Neural progenitor cell (in vitro differentiated cells): ENCODE measurements around the gene SCFD2. TPM values are rescaled to one million over a fixed set of nuclear protein-coding genes. Genes with fewer than 3 reads are reported as not detected.

Source experiments
- DNase-seq: peaks from one replicate; pipeline ENCODE4 v3.0.0-alpha.2; 2016; ENCODE audit warnings: low spot score
- H2AFZ ChIP-seq: fragments of 200-600 bp; sonication (generic); replicated peaks from 2 replicates; pipeline ENCODE4 v1.6.1; 2016; ENCODE audit warnings: antibody characterized with exemption
- H3F3A ChIP-seq: fragments of 200-600 bp; sonication (generic); 2 replicates; pipeline ENCODE4 v1.6.1; 2016; ENCODE audit warnings: antibody characterized with exemption, low read depth
- H3K27ac ChIP-seq: fragments of 200-600 bp; sonication (generic); 2 replicates; pipeline ENCODE4 v1.5.1; 2016; ENCODE audit warnings: mild to moderate bottlenecking
- H3K27me3 ChIP-seq: fragments of 200-600 bp; sonication (generic); 2 replicates; pipeline ENCODE4 v1.6.1; 2016; ENCODE audit warnings: mild to moderate bottlenecking, moderate library complexity
- H3K36me3 ChIP-seq: fragments of 200-600 bp; sonication (generic); 2 replicates; pipeline ENCODE4 v1.5.1; 2016
- H3K4me1 ChIP-seq: fragments of 200-600 bp; sonication (generic); 2 replicates; pipeline ENCODE4 v1.6.1; 2016; ENCODE audit warnings: mixed run types
- H3K4me2 ChIP-seq: fragments of 200-600 bp; sonication (generic); 2 replicates; pipeline ENCODE4 v1.6.1; 2016
- H3K4me3 ChIP-seq: fragments of 200-600 bp; sonication (generic); 2 replicates; pipeline ENCODE4 v1.5.1; 2016
- H3K79me2 ChIP-seq: fragments of 200-600 bp; sonication (generic); 2 replicates; pipeline ENCODE4 v1.6.1; 2016; ENCODE audit warnings: low read depth
- H3K9ac ChIP-seq: fragments of 200-600 bp; sonication (generic); 2 replicates; pipeline ENCODE4 v1.6.1; 2016
- H3K9me3 ChIP-seq: fragments of 200-600 bp; sonication (generic); 2 replicates; pipeline ENCODE4 v1.5.1; 2016; ENCODE audit warnings: low read depth
- H4K20me1 ChIP-seq: fragments of 200-600 bp; sonication (generic); 2 replicates; pipeline ENCODE4 v1.6.1; 2016; ENCODE audit warnings: low read depth
- H3K27ac Mint-ChIP-seq: 3 replicates; pipeline ENCODE4 v1.8.0; 2021; ENCODE audit warnings: mixed read lengths
- H3K27me3 Mint-ChIP-seq: 2 replicates; pipeline ENCODE4 v1.8.0; 2022; ENCODE audit warnings: low read depth, mild to moderate bottlenecking, inconsistent platforms, moderate library complexity, mixed read lengths; ENCODE audit not compliant: insufficient read depth
- H3K36me3 Mint-ChIP-seq: 3 replicates; pipeline ENCODE4 v1.8.0; 2021; ENCODE audit warnings: mixed read lengths
- H3K4me1 Mint-ChIP-seq: 3 replicates; pipeline ENCODE4 v1.8.0; 2021; ENCODE audit warnings: mixed read lengths
- H3K4me3 Mint-ChIP-seq: 3 replicates; pipeline ENCODE4 v1.8.0; 2021; ENCODE audit warnings: mild to moderate bottlenecking, moderate library complexity, mixed read lengths
- H3K9me3 Mint-ChIP-seq: 3 replicates; pipeline ENCODE4 v1.8.0; 2020; ENCODE audit warnings: mixed read lengths
- EZH2 ChIP-seq: fragments of 200-600 bp; sonication (generic); IDR thresholded peaks from 2 replicates; pipeline ENCODE4 v1.6.1; 2017; ENCODE audit warnings: antibody characterized with exemption, mild to moderate bottlenecking, moderate library complexity
- EZH2phosphoT487 ChIP-seq: fragments of 200-600 bp; sonication (generic); IDR thresholded peaks from 2 replicates; pipeline ENCODE4 v1.6.1; 2017; ENCODE audit warnings: antibody characterized with exemption
- total RNA-seq: library from RNA; depleted of rRNA; stranded (reverse); fragments of >200 nt; gene quantifications from 2 replicates; pipeline ENCODE4 v1.2.3, GENCODE V29; 2015; ENCODE audit warnings: low replicate concordance
- TF ChIP-seq, protein P1 (sequence below): fragments of 200-600 bp; sonication (generic); IDR thresholded peaks from 2 replicates; pipeline ENCODE4 v1.5.1; 2017; ENCODE audit warnings: antibody characterized with exemption, mild to moderate bottlenecking

The SCFD2 gene
- total RNA-seq, 1 donor from 2014 or later = 4.8 TPM

DNA sequence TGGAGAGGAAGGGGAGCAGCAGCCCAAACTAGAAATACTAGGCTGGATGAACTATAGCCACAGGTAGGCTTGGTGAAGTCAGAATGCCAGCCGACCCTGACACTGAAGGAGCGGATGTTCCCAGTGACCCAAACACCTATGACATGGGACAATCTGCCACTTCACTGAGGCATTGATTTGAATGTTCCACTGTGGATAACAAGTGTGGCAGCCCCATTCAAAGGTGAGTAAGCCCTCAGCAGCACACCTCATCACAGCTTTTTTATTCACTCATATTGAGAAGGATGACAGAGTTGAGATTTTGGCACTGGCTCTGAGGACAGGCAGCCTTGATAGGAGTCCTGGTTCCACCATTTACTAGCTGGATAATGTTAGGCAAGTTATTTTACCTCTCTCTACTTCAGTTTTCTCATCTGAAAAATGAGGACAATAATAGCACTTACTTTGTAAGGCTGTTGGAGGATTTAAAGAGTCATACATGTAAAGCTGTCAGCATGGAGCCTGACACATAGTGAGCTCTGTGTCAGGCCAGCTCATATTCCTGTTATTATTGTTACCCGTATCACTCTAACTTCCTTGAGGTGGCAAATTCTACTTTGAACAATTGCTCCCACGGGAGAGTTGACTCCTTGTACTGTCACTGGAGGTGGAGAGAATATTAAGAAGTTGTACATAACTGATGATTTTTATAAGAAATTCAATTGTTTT is 389.2 kb downstream of the SCFD2 start:
- DNase-seq = no peak
- Histone ChIP-seq H3K36me3 (no peaks in the 10 kb centered on the region), H4K20me1 (no peaks in the 10 kb centered on the region)

DNA sequence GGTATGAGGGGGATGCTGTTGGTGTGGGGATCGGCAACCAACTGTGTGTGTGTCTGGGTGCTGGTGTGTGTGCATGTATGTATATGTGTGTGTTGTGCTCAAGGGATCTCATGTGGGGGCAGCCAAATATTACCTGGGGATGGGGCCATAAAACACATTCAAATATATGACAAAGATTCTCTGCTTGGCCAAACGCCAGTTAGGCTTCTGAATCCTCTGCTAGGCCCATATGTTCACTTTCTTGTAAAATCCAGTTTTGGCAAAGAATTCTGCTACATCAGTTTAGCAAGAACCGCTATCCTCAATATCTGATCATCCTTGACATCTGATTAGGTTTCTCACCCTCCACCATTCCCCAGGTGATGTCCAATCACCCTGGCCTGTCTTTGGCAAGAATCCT is 397.2 kb downstream of the SCFD2 start:
- Histone ChIP-seq H3K36me3 (no peaks in the 10 kb centered on the region), H3K27ac (no peak overlapping the region), H2AFZ (no peak overlapping the region), H3K27me3 (no peaks in the 10 kb centered on the region), H3K4me2 (no peak overlapping the region), H3K79me2 (no peaks in the 10 kb centered on the region), H4K20me1 (no peaks in the 10 kb centered on the region), H3F3A (no peaks in the 10 kb centered on the region), H3K9me3 (no peaks in the 10 kb centered on the region), H3K4me3 (no peak overlapping the region), H3K4me1 (no peaks in the 10 kb centered on the region), H3K9ac (no peak overlapping the region)
- no peak overlapping the region for H3K4me3 Mint-ChIP-seq
- no peak overlapping the region for H3K27ac Mint-ChIP-seq
- H3K27me3 Mint-ChIP-seq = no peaks in the 10 kb centered on the region
- H3K4me1 Mint-ChIP-seq = no peaks in the 10 kb centered on the region
- H3K36me3 Mint-ChIP-seq = no peaks in the 10 kb centered on the region
- H3K9me3 Mint-ChIP-seq = peaks cover 17% of the 10 kb centered on the region
- TF ChIP-seq, protein P1, sequence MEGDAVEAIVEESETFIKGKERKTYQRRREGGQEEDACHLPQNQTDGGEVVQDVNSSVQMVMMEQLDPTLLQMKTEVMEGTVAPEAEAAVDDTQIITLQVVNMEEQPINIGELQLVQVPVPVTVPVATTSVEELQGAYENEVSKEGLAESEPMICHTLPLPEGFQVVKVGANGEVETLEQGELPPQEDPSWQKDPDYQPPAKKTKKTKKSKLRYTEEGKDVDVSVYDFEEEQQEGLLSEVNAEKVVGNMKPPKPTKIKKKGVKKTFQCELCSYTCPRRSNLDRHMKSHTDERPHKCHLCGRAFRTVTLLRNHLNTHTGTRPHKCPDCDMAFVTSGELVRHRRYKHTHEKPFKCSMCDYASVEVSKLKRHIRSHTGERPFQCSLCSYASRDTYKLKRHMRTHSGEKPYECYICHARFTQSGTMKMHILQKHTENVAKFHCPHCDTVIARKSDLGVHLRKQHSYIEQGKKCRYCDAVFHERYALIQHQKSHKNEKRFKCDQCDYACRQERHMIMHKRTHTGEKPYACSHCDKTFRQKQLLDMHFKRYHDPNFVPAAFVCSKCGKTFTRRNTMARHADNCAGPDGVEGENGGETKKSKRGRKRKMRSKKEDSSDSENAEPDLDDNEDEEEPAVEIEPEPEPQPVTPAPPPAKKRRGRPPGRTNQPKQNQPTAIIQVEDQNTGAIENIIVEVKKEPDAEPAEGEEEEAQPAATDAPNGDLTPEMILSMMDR = no peak
- no peak for TF ChIP-seq EZH2phosphoT487
- no peak for TF ChIP-seq EZH2
- no peak for DNase-seq

More for the DNA sequence above, 389.2 kb downstream of the SCFD2 start:
- Histone ChIP-seq H3K4me1 (no peaks in the 10 kb centered on the region), H3K9ac (no peak overlapping the region), H2AFZ (no peak overlapping the region), H3K4me2 (no peak overlapping the region), H3K27me3 (no peaks in the 10 kb centered on the region), H3K9me3 (no peaks in the 10 kb centered on the region), H3K27ac (no peak overlapping the region), H3F3A (no peaks in the 10 kb centered on the region), H3K4me3 (no peak overlapping the region), H3K79me2 (no peaks in the 10 kb centered on the region)
- H3K27me3 Mint-ChIP-seq = no peaks in the 10 kb centered on the region
- H3K4me3 Mint-ChIP-seq = no peak overlapping the region
- H3K4me1 Mint-ChIP-seq = peaks cover 29% of the 10 kb centered on the region
- TF ChIP-seq, protein P1 = no peak
- TF ChIP-seq EZH2phosphoT487 = no peak
- no peak overlapping the region for H3K27ac Mint-ChIP-seq
- H3K36me3 Mint-ChIP-seq = no peaks in the 10 kb centered on the region
- peaks cover 10% of the 10 kb centered on the region for H3K9me3 Mint-ChIP-seq

- DNase-seq = no peak
- no peak for TF ChIP-seq EZH2phosphoT487
- TF ChIP-seq, protein P1 = no peak
- TF ChIP-seq EZH2 = no peak
- no peak overlapping the region for H3K4me2 ChIP-seq
- H2AFZ ChIP-seq = no peak overlapping the region
- no peaks in the 10 kb centered on the region for H3K27me3 ChIP-seq
- Mint-ChIP-seq H3K36me3 (no peaks in the 10 kb centered on the region), H3K9me3 (peaks cover 15% of the 10 kb centered on the region), H3K4me1 (no peaks in the 10 kb centered on the region), H3K4me3 (no peak overlapping the region), H3K27me3 (no peaks in the 10 kb centered on the region), H3K27ac (no peak overlapping the region)
- H3K9ac ChIP-seq = no peak overlapping the region
- no peaks in the 10 kb centered on the region for H3K9me3 ChIP-seq
- no peaks in the 10 kb centered on the region for H3K4me1 ChIP-seq
- no peaks in the 10 kb centered on the region for H3F3A ChIP-seq
- H3K27ac ChIP-seq = no peak overlapping the region
- no peaks in the 10 kb centered on the region for H3K36me3 ChIP-seq
- H3K4me3 ChIP-seq = no peak overlapping the region
- no peaks in the 10 kb centered on the region for H4K20me1 ChIP-seq
- H3K79me2 ChIP-seq = no peaks in the 10 kb centered on the region
Measured at GRCh38 chr4:52968241-52968640, 397.6 kb downstream of the SCFD2 start.
